ENCODE measurements around the gene INCENP. TPM values are rescaled to one million over a fixed set of nuclear protein-coding genes. Genes with fewer than 3 reads are reported as not detected.

Gene INCENP
- 10 to 100 TPM; 12.6 to 16.3 TPM for total RNA-seq
- polyA plus RNA-seq (2013, experiment 1 of 2) = 12.7 TPM
- polyA plus RNA-seq (2013, experiment 2 of 2) = 13.8 TPM
- total RNA-seq = 4.5 to 151 (median 26.0) reads per million in 172 experiments

DNA sequence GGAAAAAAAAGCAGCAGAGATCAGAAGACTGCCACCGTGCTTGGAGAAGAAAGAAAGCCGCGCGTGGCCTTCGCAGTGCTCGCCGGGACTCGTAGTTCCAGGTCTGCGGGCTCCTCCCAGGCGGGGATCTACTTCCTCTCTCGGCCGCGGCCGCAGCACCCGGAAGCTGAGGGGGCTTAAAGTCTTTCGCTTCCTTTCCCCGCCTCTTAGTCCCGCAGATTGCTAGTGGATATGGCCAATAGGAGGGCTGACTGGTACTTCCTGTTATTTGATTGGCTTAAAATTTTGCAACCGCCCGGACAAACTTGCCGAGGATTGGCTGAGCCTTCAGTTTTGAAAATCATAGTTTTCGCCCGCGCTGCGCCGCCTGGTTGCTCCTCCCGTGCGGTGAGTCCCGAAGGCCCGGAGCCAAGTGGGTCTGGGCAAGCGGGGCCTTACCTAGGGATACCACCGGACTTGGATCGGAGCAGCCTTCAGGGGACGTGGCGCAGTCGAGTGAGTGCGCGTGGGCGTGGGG lies at the start of gene INCENP:
Gene INCENP, plus strand, starts transcription at position 343 of the 517 bp plus-strand sequence. CDS start 4,151 bp downstream, outside the sequence.
- ChIA-PET CTCF (interaction anchor here (0.8 to 2.3 kb wide), 4 partner anchors 16 to 327 kb away, joined by 3 to 17 read pairs (median 5); no protein-coding TSS in a partner anchor), POLR2A (interaction anchor here (0.7 to 2.0 kb wide), 5 partner anchors 11 to 331 kb away, joined by 3 to 11 read pairs (median 5); partner anchors contain the start of genes FADS3, FEN1, FTH1 and TMEM258)
- H3K27ac Mint-ChIP-seq = peak within 1 kb of the TSS; percentile 89
- peak; percentile 87 to 98 (median 92) for DNase-seq
- no peaks in the 10 kb centered on the region for H3K9me3 ChIP-seq (ENCODE audit: control insufficient read depth in 1 of 2, insufficient read depth in 1 of 2, low read length in 2 of 2)
- H3K36me3 ChIP-seq (ENCODE audit: insufficient read depth, low read length) = peaks cover 6% of the 10 kb centered on the region
- H3K9me3 Mint-ChIP-seq = no peaks in the 10 kb centered on the region
- no peaks in the 10 kb centered on the region for H3K27me3 ChIP-seq (ENCODE audit: control insufficient read depth in 1 of 2, insufficient read depth in 2 of 2, low read length in 2 of 2)
- H3K4me3 Mint-ChIP-seq = peak within 1 kb of the TSS; percentile 97
- peak; percentile 99 for ATAC-seq (ENCODE audit: poor library complexity)
- H3K27ac ChIP-seq (ENCODE audit: low read depth in 1 of 2, low read length in 2 of 2) = no peak within 1 kb of the TSS
- peaks cover 30% of the 10 kb centered on the region for H3K4me1 Mint-ChIP-seq (ENCODE audit: low read depth)
- no peaks in the 10 kb centered on the region for H3K27me3 Mint-ChIP-seq
- H3K4me1 ChIP-seq (ENCODE audit: insufficient read depth, low read length) = peaks cover 17% of the 10 kb centered on the region
- H3K4me3 ChIP-seq (ENCODE audit: low read length) = peak within 1 kb of the TSS; percentile 87
- TF ChIP-seq, protein P1, sequence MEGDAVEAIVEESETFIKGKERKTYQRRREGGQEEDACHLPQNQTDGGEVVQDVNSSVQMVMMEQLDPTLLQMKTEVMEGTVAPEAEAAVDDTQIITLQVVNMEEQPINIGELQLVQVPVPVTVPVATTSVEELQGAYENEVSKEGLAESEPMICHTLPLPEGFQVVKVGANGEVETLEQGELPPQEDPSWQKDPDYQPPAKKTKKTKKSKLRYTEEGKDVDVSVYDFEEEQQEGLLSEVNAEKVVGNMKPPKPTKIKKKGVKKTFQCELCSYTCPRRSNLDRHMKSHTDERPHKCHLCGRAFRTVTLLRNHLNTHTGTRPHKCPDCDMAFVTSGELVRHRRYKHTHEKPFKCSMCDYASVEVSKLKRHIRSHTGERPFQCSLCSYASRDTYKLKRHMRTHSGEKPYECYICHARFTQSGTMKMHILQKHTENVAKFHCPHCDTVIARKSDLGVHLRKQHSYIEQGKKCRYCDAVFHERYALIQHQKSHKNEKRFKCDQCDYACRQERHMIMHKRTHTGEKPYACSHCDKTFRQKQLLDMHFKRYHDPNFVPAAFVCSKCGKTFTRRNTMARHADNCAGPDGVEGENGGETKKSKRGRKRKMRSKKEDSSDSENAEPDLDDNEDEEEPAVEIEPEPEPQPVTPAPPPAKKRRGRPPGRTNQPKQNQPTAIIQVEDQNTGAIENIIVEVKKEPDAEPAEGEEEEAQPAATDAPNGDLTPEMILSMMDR (IDR thresholded peaks at IDR 0.05) = no peak
- intact Hi-C loops (cut with DNase I, micrococcal nuclease) = loop anchor here (1.0 to 10.0 kb wide), 5 partner anchors 331 to 1281 kb away; partner anchors contain the start of genes FEN1 (in 2 of the 2), TMEM258 (in 2 of the 2), CCDC86 (in 1 of the 2) and CPSF7 (in 1 of the 2)
- H3K36me3 Mint-ChIP-seq (ENCODE audit: low read depth) = peaks cover 23% of the 10 kb centered on the region

DNA sequence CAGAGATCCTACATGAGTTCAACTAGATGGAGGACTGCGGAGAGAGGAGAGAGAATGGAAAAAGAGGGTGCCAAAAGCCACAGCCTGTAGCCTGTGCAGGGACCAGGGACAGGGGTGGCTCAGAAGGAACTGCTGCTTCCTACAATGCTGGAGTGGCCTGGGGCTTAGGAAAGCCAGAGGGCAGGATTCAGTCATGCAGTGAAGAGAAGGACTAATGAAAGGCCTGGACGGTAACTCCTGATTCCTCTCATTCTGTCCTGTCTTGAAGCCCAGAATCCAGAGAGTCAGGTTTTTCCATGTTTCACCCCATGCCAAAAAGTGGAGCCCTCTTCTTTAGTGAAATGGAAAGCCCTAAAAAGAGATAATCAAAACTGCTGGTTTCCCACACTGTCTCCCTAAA lies 48.4 kb upstream of the INCENP start:
- ChIA-PET CTCF (no interaction called here), POLR2A (no interaction called here)
- no peak overlapping the region for H3K4me3 Mint-ChIP-seq
- H3K36me3 Mint-ChIP-seq (ENCODE audit: low read depth) = no peaks in the 10 kb centered on the region
- H3K36me3 ChIP-seq (ENCODE audit: insufficient read depth, low read length) = no peaks in the 10 kb centered on the region
- H3K9me3 ChIP-seq (ENCODE audit: control insufficient read depth in 1 of 2, insufficient read depth in 1 of 2, low read length in 2 of 2) = no peaks in the 10 kb centered on the region
- no peak overlapping the region for H3K27ac ChIP-seq (ENCODE audit: low read depth in 1 of 2, low read length in 2 of 2)
- H3K4me1 ChIP-seq (ENCODE audit: insufficient read depth, low read length) = no peaks in the 10 kb centered on the region
- H3K9me3 Mint-ChIP-seq = no peaks in the 10 kb centered on the region
- no peak overlapping the region for H3K27ac Mint-ChIP-seq
- H3K4me3 ChIP-seq (ENCODE audit: low read length) = no peak overlapping the region
- ATAC-seq (ENCODE audit: poor library complexity) = no peak
- H3K27me3 ChIP-seq (ENCODE audit: control insufficient read depth in 1 of 2, insufficient read depth in 2 of 2, low read length in 2 of 2) = no peaks in the 10 kb centered on the region
- TF ChIP-seq, protein P1 (IDR thresholded peaks at IDR 0.05) = no peak
- intact Hi-C loops (cut with DNase I, micrococcal nuclease) = no loop called here
- no peak for DNase-seq
- H3K27me3 Mint-ChIP-seq = no peaks in the 10 kb centered on the region
- H3K4me1 Mint-ChIP-seq (ENCODE audit: low read depth) = no peaks in the 10 kb centered on the region

- Histone ChIP-seq H3K4me1 (ENCODE audit: insufficient read depth, low read length) (peaks cover 9% of the 10 kb centered on the region), H3K9me3 (ENCODE audit: control insufficient read depth in 1 of 2, insufficient read depth in 1 of 2, low read length in 2 of 2) (no peaks in the 10 kb centered on the region), H3K27ac (ENCODE audit: low read depth in 1 of 2, low read length in 2 of 2) (no peak overlapping the region), H3K36me3 (ENCODE audit: insufficient read depth, low read length) (no peaks in the 10 kb centered on the region), H3K27me3 (ENCODE audit: control insufficient read depth in 1 of 2, insufficient read depth in 2 of 2, low read length in 2 of 2) (no peaks in the 10 kb centered on the region), H3K4me3 (ENCODE audit: low read length) (no peak overlapping the region)
- no peak overlapping the region for H3K4me3 Mint-ChIP-seq
- ChIA-PET CTCF (no interaction called here), POLR2A (no interaction called here)
- no peaks in the 10 kb centered on the region for H3K27me3 Mint-ChIP-seq
- no peak overlapping the region for H3K27ac Mint-ChIP-seq
- H3K9me3 Mint-ChIP-seq = no peaks in the 10 kb centered on the region
- H3K4me1 Mint-ChIP-seq (ENCODE audit: low read depth) = peaks cover 6% of the 10 kb centered on the region
- ATAC-seq (ENCODE audit: poor library complexity) (no peak), DNase-seq (no peak)
- TF ChIP-seq, protein P1 (IDR thresholded peaks at IDR 0.05) = no peak
- intact Hi-C loops (cut with DNase I, micrococcal nuclease) = no loop called here
- H3K36me3 Mint-ChIP-seq (ENCODE audit: low read depth) = no peaks in the 10 kb centered on the region
These were observed 46.7 kb upstream of the INCENP start for GRCh38 chr11:62077132-62077531.
